DND-41 (cell line): ENCODE results near the gene RHCG.

Experiments
- CTCF ChIP-seq: IDR thresholded peaks from 2 replicates; pipeline ENCODE4 v1.5.1; 2012; ENCODE audit warnings: borderline replicate concordance, low read length, moderate library complexity, mild to moderate bottlenecking; ENCODE audit not compliant: poor library complexity, severe bottlenecking; ENCODE audit errors: extremely low read depth
- EZH2 ChIP-seq: IDR thresholded peaks from 3 replicates; pipeline ENCODE4 v1.6.1; 2012; ENCODE audit warnings: borderline replicate concordance, low read depth, mild to moderate bottlenecking, moderate library complexity, low read length, inconsistent platforms; ENCODE audit not compliant: severe bottlenecking

- TF ChIP-seq CTCF (no peak), EZH2 (no peak)
Measured at GRCh38 chr15:89539027-89539426, 42.6 kb upstream of the RHCG start.
